DMS 273 (cell line): ENCODE measurements around the gene SETBP1.
"Not testable (repeated sequence)": the region's sequence is repeated elsewhere in the genome, so short reads cannot be mapped to it uniquely, and the experiment has no call there.

Experiments
- DNase-seq: peaks from one replicate; lab custom pipeline; 2025; ENCODE audit not compliant: unreplicated experiment; lab: John Stamatoyannopoulos, UW

Gene SETBP1

DNA sequence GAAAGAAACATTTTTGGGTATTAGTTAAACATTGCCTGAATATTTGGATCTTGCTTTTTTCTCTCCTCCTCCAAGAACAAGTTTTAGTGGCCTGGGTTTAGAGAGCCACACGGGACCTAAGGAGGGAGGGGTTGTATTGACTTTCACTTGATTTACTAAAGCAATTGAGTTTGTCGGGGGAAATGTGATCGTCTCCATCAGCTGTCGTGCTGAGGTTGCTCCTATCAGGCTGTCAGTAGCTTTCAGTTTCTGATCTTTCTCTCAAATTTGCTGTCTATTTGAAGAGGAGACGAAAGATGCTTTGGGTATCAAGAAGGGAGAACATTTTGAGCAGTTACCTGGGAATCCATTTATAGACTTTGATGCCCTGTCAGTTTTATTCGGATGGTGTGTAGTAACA is 106.0 kb downstream of the SETBP1 start:
- DNase-seq: no peak

DNA sequence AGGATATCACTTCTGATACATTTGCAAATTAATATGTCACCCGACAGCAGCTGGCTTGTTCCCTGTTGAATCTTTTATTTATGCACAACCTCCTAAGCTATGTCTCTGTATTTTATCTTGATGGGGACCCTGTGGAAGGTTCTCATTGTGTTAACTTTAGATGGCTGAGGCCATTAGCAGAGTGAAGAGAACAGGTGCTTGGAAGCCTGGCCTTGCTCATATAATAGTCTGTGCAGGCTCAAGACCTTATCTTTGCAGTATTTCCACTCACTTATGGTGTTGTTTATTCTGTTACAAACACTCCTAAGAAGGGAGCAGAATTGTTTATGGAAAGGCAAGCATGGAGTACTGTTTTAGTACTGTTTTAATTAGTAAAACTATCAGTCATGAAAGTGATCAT is 107.6 kb downstream of the SETBP1 start:
- DNase-seq: peak; percentile 8

DNA sequence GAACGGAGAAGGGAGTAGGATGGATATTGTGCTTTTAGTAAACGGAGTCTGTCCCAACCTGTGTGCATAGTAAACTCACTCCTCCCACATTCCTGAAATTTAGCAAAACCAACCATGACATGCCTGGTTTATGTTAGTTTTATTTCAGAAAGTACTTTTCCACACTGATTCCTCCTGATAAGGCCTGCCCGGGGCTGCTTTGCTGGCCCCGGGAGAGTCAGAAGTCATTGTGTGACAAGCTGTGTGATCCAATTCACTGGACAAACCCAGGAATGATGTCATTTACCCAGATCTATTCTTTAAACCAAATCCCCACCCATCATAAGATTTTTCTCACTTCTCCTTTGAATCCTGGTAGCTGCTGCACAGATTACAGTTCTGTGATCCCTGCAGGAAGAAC is 109.0 kb downstream of the SETBP1 start:
- no peak for DNase-seq

DNA sequence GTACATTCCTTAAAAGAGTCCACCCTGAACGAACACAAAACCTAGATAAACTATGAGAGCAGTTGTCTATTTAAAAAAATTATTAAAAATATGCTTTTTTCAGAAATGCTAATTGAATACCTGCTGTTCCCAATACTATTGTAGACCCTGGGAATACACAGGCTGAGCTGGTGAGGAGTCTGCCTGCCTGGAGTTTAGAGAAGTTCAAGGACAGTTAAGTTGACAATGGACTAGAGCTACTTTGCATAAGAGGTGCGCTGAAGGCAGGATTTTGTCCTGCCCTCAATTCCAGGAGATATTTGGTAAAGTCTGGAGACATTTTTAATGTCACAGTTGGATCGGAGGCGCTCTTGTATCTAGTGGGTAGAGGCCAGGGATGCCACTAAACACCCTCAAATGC is 110.2 kb downstream of the SETBP1 start:
- no peak for DNase-seq

DNA sequence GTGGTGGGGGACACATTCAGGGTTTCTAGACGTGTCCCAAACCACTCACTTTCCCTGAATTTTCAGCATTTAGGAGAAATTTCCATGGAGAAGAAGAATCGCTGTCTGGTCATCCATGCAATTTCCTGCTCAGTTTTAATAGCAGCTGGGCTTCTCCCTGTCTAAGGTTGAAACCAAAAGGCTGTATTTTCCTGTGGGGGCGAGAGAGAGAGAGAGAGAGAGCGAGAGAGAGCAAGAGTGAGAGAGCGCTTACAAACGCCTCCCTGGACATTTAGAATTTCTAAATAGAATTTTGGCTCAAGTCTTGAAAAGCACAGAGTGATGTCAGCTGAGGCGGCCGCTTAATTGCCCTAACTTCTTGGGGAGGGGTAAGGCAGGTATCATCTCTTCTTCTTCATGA is 110.8 kb downstream of the SETBP1 start:
- DNase-seq: no peak

DNA sequence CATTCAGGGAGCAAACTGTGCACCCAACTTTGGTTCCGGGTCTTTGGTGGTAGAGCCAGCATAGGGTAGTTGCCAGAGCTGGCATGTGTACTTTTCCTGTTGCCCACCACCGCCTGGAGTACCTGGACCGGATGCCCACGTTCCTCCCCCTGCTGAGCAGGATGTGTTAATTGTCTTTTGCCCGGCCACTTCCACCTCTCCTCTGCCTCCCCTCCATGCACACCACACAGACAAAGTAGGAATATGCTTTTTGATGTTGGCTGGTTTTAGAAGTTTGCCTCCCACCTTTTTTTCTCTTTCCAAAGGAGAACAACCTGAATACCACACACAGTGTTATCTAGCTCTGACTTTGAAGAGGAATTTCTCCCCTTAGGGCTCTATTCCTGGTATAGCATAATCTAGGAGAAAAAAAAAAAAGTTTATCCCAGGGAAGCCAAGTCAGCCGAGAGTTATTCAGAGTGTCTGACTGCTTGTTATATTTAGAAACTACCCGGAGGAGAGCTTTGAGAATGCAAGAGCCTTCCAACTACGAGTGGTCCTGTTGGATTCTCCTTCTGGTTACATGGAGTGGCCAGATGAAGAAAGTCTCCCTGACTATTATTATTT is 111.9 kb downstream of the SETBP1 start:
- DNase-seq: no peak

DNA sequence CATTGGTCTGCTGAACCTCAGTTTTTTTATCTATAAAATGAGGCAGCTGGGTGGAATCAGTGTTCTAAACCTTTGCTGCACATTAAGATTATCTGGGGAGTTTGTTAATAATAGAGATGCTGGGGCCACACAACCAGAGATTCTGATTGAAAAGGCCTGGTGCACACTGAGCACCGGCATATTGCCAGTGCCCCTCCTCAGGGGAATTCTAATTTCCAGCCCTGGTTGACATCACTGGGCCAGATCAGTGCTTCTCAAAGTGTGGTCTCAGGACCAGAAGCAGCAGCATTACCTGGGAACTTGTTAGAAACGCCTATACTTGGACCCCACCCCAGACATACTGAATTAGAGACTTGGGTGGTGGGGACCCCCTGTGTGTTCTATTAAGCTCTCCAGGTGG is 112.5 kb downstream of the SETBP1 start:
- peak; percentile 16 for DNase-seq

DNA sequence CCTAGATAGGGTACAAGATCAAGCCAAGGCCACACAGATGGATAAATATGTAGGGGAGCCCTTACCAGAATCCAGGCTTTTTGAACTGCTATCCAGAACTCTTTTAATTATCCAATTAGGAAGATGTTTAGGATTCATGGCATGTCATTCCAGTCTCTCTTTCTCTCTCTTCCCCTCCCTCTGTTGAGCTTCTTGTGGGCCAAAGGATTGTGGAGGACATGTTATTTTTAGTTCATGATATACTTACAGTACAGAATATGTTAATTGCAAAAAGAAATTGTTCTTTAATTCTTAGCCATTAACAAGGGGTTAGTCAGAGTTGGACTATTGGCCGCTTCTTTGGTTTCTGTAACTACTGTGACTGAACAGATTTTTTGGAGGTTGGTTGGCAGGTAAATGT is 113.0 kb downstream of the SETBP1 start:
- DNase-seq: no peak

DNA sequence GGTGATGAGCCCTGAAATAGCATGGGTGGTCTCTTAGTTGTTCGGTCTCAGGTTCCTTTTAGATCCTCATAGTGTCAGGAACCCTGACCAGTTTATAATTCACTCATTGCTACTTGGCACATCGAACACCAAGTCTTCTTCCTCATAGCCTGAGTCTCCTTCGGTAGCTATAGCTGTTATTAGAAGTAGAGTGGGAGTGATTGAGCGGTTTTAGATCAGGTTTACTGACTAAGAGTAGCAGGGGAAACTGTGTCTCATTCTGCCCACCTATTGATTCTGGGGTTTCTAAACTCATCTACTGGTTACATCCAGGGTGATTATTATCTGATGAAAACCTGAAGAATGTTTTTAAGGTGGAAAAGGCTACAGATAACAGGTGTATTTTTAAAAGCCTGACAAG is 114.6 kb downstream of the SETBP1 start:
- no peak for DNase-seq

DNA sequence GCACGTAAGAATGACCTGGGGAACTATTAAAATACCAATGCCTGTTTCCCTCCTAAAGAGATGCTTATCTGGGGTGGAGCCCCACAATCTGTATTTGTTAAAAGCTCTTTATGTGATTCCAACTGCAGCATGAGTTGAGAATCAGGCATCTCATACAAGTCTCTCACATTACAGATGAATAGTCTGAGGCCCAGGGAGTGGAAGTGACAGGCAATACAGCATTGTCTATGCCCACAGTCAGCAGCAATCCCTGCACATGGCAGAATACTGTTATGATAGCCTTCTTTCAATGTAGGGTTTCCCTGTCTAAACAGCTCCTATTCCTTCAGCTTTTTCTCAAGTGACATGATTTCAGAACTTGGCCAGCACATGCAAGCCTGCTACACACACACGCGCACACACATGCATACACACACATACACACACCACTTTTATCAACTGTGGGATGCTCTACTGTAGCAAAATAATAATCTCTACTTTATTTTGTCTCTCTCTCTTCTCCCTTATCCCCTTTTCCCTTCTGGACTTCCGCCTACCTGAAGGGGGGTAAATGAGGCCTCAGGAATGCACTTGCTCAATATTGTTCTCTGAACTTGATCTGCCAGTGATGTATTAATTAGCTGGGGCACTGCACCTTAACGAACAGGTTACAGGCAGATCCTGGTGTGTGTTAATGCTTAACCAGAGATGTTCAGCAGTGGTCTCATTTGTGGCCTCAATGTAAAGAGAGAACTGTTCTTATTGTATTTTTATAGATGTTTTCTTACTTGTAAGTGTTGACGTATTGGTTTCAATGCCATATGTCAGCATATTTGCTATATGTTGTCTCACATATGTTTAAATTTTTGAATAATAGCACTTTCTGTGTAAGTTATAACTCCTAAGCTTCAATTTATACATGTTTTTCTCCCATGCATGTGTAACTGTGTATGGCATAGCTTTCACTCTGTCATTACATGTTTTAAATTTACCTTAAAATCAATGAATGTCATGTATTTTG is 116.0 kb downstream of the SETBP1 start:
- no peak for DNase-seq

DNA sequence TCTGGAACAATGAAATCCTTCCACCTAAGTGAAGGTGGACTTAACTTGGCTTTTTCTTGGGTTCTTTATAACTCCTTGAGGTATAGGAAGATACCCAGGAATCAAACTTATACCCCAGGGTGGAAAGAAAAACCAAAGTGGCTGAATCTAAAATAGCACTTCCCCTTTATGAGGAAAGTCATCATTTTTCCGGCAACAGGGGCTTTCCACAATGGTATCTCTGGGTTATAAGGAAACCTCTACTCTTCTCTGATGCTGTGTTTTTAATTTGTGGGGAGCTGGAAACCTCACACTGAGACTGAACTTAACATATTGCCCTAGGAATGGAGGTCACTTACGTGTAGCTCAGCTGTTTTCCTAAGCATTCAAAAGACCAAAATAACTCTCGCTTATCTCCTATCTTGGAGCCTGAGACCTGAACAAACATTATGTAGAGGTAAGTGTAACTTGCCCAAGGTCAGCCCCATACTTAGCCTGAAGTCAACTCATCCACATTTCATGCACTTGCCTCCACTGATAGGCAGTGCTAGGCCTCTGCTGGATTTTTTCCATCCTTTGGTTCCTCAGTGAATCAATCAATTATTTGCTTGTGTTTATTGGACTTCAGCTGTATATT is 117.9 kb downstream of the SETBP1 start:
- DNase-seq: no peak

DNA sequence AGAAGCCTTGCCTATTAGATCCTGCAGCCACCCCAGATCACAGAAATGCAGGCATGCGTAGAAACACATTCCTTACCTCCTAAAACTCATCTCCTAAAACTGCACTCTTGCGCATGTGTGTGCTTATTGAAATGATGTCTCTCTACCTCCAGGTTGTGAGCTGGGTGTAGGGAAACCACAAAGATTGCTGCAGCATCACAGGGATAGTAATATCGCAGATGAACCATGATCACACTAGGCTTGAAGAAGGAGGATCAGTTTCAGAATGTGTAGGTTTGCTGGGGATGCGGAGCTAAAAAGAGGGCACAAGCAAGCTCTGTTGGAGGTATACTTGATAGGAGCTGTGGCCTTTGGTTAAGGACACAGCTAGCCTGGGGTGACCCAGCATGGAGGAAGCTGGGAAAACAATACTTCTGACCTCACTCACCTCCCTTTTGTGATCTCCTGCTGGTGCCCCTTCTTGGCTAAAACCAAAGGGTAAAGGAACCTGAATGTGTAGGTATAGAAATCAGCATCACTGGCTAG is 118.8 kb downstream of the SETBP1 start:
- no peak for DNase-seq

DNA sequence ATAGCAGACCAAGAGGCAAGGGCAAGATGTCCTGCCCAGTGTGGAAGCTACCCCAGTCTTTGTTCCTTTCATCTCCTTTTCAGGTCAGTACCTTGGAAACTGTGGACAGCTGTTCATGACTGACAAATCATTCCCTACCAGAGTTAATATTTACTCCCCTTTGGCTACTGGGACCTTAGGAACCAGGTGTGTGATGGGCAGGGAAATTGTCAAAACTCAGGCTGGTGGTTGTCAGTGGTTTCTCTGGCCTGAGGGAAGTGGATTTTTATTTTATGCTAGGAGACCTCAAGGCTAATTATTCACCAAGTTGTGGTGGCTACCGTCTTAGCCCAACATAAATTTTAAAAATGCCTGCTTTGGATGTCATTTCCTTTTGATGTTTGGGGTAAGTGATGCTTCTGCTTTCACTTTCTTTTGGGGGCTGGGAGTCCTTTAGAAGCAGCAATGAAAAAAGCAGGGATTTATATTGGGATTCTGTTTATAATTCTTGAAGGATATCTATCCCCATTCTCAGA is 119.3 kb downstream of the SETBP1 start:
- DNase-seq: no peak

DNA sequence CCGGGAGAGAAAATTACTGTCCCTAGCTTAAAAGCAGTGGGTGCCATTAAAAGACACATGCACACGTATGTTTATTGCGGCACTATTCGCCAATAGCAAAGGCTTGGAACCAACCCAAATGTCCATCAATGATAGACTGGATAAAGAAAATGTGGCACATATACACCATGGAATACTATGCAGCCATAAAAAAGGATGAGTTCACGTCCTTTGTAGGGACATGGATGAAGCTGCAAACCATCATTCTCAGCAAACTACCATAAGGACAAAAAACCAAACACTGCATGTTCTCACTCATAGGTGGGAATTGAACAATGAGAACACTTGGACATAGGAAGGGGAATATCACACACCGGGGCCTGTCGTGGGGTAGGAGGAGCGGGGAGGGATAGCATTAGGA is 120.1 kb downstream of the SETBP1 start:
- not testable (repeated sequence) for DNase-seq

DNA sequence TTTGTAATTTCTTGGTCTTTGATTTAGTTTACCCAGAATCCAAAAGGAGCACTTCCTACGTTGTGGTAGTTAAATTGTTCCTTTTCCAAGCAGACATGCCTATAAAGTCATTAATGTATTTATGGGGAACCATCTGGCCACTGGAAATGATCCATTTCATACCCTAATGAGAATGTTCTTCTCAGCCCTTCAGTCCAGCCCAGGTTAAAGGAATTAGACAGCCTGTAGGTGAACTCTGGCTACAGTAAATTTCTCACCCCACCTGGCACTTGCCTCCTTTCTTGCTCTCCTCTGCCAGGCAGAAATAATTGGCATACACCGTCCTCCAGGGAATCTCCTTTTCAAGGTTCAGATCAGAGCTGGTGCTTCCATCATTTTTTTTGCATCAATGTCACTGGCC is 121.1 kb downstream of the SETBP1 start:
- DNase-seq: peak; percentile 87

DNA sequence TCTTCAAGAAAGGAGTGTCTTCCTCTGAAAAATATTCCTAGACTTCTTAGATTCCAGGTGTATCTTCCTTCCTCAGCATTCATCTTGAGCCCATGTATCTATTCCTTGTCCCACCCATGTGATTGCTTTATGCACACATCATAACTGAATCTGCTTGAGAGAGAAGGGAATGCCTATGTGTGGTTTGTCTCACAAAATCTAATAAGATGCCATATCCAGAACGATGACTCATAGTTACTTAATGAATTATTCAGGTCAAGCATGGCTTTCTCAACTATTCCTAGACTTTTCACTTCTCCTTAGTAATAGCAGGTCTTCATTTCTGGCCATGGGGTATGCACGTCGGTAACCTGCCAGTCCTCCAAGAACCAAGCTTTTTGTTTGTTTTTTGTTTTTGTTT is 121.8 kb downstream of the SETBP1 start:
- peak; percentile 58 for DNase-seq

DNA sequence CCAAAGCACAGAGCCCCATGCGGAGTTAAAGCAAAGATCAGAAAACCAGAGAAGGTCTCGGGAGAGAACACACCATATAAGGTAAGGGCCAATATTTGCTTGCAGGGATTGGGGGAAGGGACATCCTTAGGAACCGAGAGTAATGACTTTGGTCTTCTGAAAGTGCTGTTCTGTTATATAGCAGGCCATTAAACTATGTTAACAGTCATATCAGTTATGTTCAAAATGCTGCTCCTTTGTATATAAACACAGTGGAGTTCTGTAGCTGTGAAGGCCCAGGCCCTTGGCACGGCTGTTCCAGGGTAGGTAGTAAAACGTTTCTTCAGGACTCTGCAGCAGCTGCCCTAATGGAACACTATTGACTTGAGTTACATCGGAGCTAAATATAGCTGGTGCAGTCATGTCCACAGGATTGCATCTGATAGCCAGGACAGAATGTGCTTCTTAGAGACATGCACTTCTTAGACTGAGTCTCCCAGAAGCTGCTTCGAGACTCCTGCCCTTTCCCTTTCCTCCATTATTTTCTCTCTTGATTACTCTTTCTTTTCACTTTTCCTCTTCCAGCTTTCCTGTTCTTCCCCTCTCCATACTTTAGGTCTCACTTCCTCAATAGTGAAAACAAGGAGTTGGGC is 122.4 kb downstream of the SETBP1 start:
- peak; percentile 87 for DNase-seq

DNA sequence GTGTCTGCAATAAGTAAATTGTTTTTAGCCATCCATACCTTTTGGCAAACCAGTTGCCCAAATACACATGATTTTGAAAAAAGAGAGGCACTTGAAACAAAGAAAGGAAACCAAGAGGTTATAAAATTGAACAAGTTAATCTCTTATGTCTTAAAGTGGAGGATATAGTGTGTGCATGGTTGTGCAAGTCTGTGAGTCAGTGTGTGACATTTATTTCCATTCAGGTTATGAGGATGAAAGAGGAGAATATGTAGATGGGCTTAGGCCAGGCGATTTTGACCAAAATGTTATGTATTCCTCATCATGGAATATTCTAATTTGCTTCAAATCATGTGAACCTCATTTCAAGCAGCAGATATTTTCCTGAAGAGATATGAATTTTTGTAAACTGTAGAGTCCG is 123.3 kb downstream of the SETBP1 start:
- no peak for DNase-seq

DNA sequence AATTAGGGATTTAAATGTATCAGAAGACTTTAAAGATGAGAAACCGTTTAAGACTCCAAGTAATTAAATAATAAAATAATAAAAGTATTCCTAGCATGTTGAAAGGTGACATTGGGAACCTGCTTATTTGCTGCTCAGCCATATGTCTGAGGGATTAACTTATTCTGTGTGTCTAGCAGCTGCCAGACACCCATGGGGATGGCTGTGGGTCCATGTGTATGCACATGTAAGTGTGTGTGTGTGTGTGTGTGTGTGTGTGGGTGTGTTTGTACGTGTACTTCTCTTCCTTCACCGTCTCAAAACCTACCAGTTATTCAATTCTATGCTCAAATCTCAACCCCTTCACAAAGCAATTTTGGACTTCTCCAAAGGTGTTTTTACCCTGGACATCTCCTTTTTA is 124.5 kb downstream of the SETBP1 start:
- DNase-seq: peak; percentile 63

DNA sequence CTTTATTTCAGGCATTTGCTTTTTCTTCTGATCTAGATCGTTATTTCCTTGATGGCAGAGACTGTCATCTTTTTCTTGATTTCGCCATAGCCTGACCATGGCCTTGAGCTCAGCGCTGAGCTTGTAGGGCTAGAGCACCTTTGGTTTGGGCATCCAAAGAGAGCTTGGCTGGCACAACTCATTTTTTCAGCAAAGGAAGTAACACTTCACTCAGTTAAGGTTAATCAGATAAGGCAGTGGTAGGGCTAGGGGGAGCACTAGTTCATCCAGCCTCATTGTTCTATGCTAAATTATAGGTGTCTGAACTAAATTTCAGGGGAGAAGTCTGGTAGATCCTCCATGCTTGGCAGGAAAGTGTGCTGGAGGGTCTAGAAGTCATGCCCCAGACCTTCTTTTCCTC is 125.0 kb downstream of the SETBP1 start:
- DNase-seq: no peak

DNA sequence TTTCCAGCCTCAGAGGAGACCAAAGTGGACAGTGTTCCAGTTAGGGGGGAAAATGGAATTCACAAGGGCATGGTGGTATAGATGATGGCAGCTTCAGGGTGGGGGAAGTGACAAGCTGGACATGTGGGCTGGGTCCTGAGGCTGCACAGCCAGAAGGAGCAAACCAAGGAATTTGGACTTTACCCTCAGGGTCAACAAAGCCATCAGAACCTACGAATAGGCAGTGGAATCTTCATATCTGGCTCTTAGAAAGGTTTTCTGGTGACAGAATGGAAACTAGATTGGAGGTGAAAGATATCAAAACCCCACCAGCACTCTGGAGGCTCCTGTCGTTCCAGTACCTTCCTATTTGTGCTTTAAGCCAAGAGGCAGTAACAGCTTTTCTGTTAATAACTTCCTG is 127.1 kb downstream of the SETBP1 start:
- DNase-seq: no peak
